ENCODE measurements around the gene SLC24A4.
A peak's percentile ranks its signal among the peaks of the same experiment; 100 is the strongest.

SLC24A4 gene

GRCh38 chr14:92540472-92541048 lies 217.6 kb downstream of the SLC24A4 start:
- H3K4me3 ChIP-seq (replicated peaks in 1 of 2; ENCODE audit: low read depth in 2 of 2, low read length in 2 of 2): no peak overlapping the region
- DNase-seq (ENCODE audit: low read depth in 2 of 2): peak; percentile 100
- no peak for TF ChIP-seq CTCF (IDR thresholded peaks at IDR 0.05; ENCODE audit: low read depth, low read length)

GRCh38 chr14:92542766-92543554 lies 220.0 kb downstream of the SLC24A4 start:
- TF ChIP-seq CTCF (IDR thresholded peaks at IDR 0.05; ENCODE audit: low read depth, low read length): no peak
- no peak overlapping the region for H3K4me3 ChIP-seq (replicated peaks in 1 of 2; ENCODE audit: low read depth in 2 of 2, low read length in 2 of 2)
- DNase-seq (ENCODE audit: low read depth in 2 of 2): no peak

GRCh38 chr14:92544051-92544720 lies 221.2 kb downstream of the SLC24A4 start:
- H3K4me3 ChIP-seq (replicated peaks in 1 of 2; ENCODE audit: low read depth in 2 of 2, low read length in 2 of 2): no peak overlapping the region
- TF ChIP-seq CTCF (IDR thresholded peaks at IDR 0.05; ENCODE audit: low read depth, low read length): no peak
- no peak for DNase-seq (ENCODE audit: low read depth in 2 of 2)

- H3K4me3 ChIP-seq (replicated peaks in 1 of 2; ENCODE audit: low read depth in 2 of 2, low read length in 2 of 2): no peak overlapping the region
- TF ChIP-seq CTCF (IDR thresholded peaks at IDR 0.05; ENCODE audit: low read depth, low read length): no peak
- peak in 1 of 2 donors; percentile 60 for DNase-seq (ENCODE audit: low read depth in 2 of 2)
Observed at GRCh38 chr14:92546347-92547053, 223.5 kb downstream of the SLC24A4 start.

GRCh38 chr14:92549105-92549858 lies 226.3 kb downstream of the SLC24A4 start:
- no peak for TF ChIP-seq CTCF (IDR thresholded peaks at IDR 0.05; ENCODE audit: low read depth, low read length)
- no peak overlapping the region for H3K4me3 ChIP-seq (replicated peaks in 1 of 2; ENCODE audit: low read depth in 2 of 2, low read length in 2 of 2)
- DNase-seq (ENCODE audit: low read depth in 2 of 2): peak in 1 of 2 donors; percentile 25

GRCh38 chr14:92549859-92550230 lies 226.9 kb downstream of the SLC24A4 start:
- peak in 1 of 2 donors; percentile 35 for DNase-seq (ENCODE audit: low read depth in 2 of 2)
- no peak for TF ChIP-seq CTCF (IDR thresholded peaks at IDR 0.05; ENCODE audit: low read depth, low read length)
- H3K4me3 ChIP-seq (replicated peaks in 1 of 2; ENCODE audit: low read depth in 2 of 2, low read length in 2 of 2): no peak overlapping the region
